Choroid plexus epithelial cell (primary cell): ENCODE data around the gene ZIC5.

Experiments
- DNase-seq: peaks from one replicate; pipeline ENCODE4 v3.0.0-alpha.2; 2010; ENCODE audit warnings: low read depth
- H3K4me3 ChIP-seq: 2 replicates; pipeline ENCODE4 v1.5.1; 2011; ENCODE audit warnings: low read depth, mild to moderate bottlenecking, control low read depth, low read length, moderate library complexity
- TF ChIP-seq, protein P1 (sequence below): conservative IDR thresholded peaks from 2 replicates; pipeline ENCODE4 v1.5.1; 2011; ENCODE audit warnings: low read depth, mild to moderate bottlenecking, control low read depth, inconsistent platforms, low read length, moderate library complexity

Gene ZIC5

DNA sequence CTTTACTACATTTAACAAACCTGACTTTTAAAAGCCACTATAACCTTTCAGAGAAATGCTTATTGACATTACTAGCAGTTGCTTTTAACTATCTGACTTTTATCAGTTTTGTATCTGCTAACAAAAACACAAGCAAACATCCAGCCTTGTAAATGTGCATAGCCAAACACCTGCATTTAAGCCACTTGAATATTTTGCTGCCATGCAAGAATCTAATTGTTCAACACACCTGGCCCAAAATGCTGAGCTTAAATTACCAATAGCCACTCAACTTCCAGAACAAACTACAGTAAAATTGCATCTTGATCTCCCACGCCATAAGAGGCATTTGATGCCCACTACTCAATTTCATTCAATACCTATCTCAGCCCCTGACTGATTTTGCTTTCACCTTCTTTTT is 9.3 kb downstream of the ZIC5 start:
- no peak overlapping the region for H3K4me3 ChIP-seq
- DNase-seq: no peak
- TF ChIP-seq, protein P1, sequence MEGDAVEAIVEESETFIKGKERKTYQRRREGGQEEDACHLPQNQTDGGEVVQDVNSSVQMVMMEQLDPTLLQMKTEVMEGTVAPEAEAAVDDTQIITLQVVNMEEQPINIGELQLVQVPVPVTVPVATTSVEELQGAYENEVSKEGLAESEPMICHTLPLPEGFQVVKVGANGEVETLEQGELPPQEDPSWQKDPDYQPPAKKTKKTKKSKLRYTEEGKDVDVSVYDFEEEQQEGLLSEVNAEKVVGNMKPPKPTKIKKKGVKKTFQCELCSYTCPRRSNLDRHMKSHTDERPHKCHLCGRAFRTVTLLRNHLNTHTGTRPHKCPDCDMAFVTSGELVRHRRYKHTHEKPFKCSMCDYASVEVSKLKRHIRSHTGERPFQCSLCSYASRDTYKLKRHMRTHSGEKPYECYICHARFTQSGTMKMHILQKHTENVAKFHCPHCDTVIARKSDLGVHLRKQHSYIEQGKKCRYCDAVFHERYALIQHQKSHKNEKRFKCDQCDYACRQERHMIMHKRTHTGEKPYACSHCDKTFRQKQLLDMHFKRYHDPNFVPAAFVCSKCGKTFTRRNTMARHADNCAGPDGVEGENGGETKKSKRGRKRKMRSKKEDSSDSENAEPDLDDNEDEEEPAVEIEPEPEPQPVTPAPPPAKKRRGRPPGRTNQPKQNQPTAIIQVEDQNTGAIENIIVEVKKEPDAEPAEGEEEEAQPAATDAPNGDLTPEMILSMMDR: no peak

DNA sequence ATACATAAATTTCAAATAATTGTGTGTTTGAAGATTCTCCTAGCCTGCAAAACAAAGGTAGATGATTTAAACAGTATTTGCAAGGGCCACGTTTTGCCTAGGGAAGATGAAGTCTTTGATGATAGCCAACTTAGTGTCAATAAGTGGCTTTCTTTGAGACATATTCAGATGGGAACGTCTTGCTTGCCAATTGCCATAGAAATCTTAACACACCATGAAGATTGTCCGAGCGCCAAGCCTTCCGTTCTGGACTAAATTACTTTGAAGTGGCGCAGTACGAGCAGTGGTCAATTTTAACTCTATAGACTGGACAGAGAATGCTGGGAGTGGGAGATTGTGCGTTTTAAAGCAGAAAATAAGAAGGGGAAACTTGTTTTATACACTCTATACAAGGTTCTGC is 9.9 kb downstream of the ZIC5 start:
- DNase-seq: no peak
- no peak overlapping the region for H3K4me3 ChIP-seq
- TF ChIP-seq, protein P1: no peak

DNA sequence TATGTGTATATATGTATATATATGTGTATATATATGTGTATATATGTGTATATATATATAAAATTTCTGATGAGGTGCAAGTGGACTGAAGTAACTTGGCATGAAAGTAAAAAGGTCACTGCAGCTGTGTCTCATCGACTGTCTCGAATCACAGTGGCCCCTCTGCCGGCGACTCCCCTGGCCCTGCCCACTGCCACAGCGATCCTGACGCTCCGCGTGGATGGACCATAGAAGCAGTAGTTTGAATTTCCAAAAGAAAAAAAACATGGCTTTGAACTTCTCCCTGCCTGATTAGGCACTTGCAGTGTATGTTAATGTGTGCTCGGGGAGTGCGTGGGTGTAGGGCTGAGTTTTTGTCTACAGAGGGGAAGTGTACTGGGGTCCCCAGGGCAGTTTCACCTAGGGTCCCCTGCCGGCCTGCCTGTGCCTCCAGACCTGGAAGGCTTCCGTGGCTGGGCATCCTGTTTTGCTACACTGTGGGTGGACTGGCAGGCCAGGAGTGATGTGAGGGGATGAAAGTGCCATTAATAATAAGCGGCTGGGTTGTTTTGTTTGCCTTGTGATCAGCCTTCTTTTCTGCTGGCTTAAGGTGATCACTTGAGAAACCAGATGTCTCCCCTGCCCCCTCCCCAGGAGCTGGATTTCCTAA is 10.8 kb downstream of the ZIC5 start:
- no peak for DNase-seq
- H3K4me3 ChIP-seq: no peak overlapping the region
- TF ChIP-seq, protein P1: no peak

DNA sequence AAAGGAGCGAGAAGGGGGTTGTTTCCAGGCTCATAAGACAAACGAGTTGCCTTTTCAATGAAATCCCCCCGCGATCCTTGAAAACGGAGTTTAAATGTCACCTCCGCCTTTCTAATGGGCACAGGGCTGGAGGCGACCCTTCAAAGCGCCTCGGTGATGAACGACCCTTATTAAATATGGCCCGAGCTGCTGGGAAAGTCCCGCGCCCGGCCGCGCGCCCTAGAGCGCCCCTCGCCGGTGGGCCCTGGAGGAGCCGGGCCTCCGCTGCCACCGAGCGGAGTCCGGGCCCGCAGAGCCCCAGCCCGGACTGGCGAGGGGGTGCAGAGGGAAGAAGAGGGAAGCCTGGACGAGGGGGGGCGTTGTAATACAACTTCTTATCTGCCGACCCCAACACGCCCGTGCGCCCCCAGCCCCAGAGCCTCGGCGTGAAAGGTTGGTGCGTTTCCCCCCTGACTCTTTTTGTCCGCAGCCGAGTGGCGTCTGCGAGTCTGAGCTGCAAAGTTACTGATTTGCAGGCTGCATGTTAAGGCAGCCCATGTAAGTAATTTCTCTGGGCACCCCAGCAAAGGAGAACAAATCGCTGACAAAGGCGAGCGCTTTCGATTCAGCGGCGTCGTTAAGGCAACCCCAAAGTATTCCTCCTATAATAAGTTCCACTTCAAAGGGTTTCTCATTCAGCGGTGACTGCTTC is 11.9 kb downstream of the ZIC5 start:
- TF ChIP-seq, protein P1: no peak
- peak; percentile 62 for DNase-seq
- H3K4me3 ChIP-seq: peak overlapping the region; percentile 67

DNA sequence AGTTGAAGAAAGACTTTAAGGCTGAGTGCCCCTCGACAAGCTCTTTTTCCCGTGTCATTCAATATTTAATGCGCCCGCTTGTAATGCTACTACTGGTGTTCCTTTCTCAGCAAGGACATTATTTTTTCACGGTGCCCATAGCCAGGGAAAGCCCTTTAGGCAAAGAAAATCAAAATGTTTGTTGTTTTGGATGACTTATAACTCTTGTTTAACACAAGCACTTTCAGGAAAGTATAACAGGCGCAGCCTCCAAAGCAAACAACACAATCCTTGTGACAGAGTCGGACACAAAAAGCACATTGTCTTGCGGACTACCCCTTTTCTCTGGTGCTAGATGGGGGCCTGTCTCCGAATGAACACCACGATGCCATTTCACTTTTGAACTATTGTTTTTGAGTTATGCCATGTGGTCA is 12.4 kb downstream of the ZIC5 start:
- TF ChIP-seq, protein P1: no peak
- no peak for DNase-seq
- H3K4me3 ChIP-seq: peak overlapping the region; percentile 67

DNA sequence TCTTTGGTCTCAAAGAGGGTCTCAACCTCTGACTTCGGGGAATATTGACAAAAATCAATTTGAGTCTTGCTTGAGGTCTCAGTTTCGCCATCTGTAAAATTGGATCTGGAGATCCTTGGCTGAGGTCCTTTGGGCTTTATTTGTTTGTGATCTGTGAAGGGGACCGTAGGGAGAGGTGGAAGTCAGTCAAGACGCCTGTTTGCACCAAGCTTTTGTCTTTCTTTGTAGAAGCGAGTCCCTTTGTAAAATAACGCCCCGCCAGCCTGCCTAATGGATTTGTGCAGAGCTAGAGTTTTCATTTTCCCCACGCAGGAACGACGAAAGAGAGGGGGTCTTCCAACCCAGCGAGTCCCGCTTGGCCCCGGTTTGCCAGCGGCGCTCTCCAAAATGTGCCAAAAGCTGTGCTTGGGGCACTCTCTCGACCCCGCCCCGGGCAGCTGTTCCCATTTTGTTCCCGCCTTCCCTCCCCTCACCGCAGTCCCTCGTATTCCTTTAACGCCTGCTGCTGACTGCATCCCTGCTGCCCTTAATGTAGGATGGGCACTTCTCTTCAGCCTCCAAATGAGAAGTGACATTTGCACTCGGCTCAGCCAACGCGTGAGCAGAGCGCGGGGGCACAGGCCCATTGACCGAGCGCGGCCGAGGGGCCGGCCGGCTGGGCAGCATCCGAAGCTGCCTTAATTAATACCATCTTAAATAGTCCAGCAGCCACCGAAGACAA is 13.0 kb downstream of the ZIC5 start:
- DNase-seq: no peak
- TF ChIP-seq, protein P1: no peak
- no peak overlapping the region for H3K4me3 ChIP-seq
